IMR-90 (cell line): ENCODE results near the gene PAPSS1. TPM values are rescaled to one million over a fixed set of nuclear protein-coding genes. Genes with fewer than 3 reads are reported as not detected.

Experiments used
- ATAC-seq: fragments of 200-7000 bp; cut with Tn5 transposase; 2 replicates; pipeline ENCODE4 v1.9.1; 2020; ENCODE audit warnings: low read depth, mild to moderate bottlenecking, moderate library complexity
- BruUV-seq: library from RNA; stranded (reverse); fragments of 400-500 nt; replicated peaks from 2 replicates; lab custom pipeline; 2021; lab: Mats Ljungman, UMichigan
- CTCF ChIA-PET: fragments of 300-600 bp; formaldehyde crosslinking; extraction: SDS; loops from one replicate; lab custom pipeline; 2021; ENCODE audit warnings: antibody characterized with exemption; lab: Yijun Ruan, JAX
- POLR2A ChIA-PET: fragments of 300-600 bp; sonication (Branson Sonifier 250); formaldehyde crosslinking; loops from one replicate; lab custom pipeline; 2022; ENCODE audit warnings: antibody characterized with exemption; ENCODE audit not compliant: unreplicated experiment; lab: Charles Lee
- DNase-seq: peaks from one replicate; pipeline ENCODE4 v3.0.0; 2013
- H2AFZ ChIP-seq: replicated peaks from 2 replicates; pipeline ENCODE3; 2013; ENCODE audit warnings: low read length, mild to moderate bottlenecking; ENCODE audit not compliant: poor library complexity
- H2AK5ac ChIP-seq: 2 replicates; pipeline ENCODE4 v1.6.1; 2013; ENCODE audit warnings: low read depth, low read length, inconsistent platforms
- H2AK9ac ChIP-seq: replicated peaks from 2 replicates; pipeline ENCODE3; 2013; ENCODE audit warnings: mild to moderate bottlenecking, low read depth, low read length, moderate library complexity; ENCODE audit not compliant: poor library complexity
- H2BK120ac ChIP-seq: 2 replicates; pipeline ENCODE4 v1.6.1; 2013; ENCODE audit warnings: low read depth, low read length, inconsistent platforms
- H2BK15ac ChIP-seq: 3 replicates; pipeline ENCODE4 v1.6.1; 2013; ENCODE audit warnings: low read depth, low read length, inconsistent platforms
- H2BK20ac ChIP-seq: 2 replicates; pipeline ENCODE4 v1.6.1; 2013; ENCODE audit warnings: low read depth, mild to moderate bottlenecking, inconsistent platforms, low read length, moderate library complexity
- H2BK5ac ChIP-seq: 2 replicates; pipeline ENCODE4 v1.6.1; 2013; ENCODE audit warnings: mild to moderate bottlenecking, low read depth, low read length, inconsistent platforms; ENCODE audit not compliant: poor library complexity, severe bottlenecking
- H3K14ac ChIP-seq: replicated peaks from 2 replicates; pipeline ENCODE4 v1.6.1; 2013; ENCODE audit warnings: low read depth, low read length, inconsistent platforms
- H3K18ac ChIP-seq: 2 replicates; pipeline ENCODE4 v1.6.1; 2013; ENCODE audit warnings: low read depth, low read length, control low read depth
- H3K23ac ChIP-seq: 2 replicates; pipeline ENCODE4 v1.6.1; 2013; ENCODE audit warnings: low read depth, low read length, inconsistent platforms
- H3K27ac ChIP-seq: 2 replicates; pipeline ENCODE4 v1.5.1; 2013; ENCODE audit warnings: mild to moderate bottlenecking, control low read depth, low read length; ENCODE audit not compliant: insufficient read depth
- H3K27me3 ChIP-seq: 2 replicates; pipeline ENCODE4 v1.6.1; 2013; ENCODE audit warnings: low read length; ENCODE audit not compliant: control insufficient read depth, insufficient read depth
- H3K36me3 ChIP-seq: 2 replicates; pipeline ENCODE4 v1.6.1; 2013; ENCODE audit warnings: low read length, mixed read lengths; ENCODE audit not compliant: control insufficient read depth, insufficient read depth
- H3K4ac ChIP-seq: 2 replicates; pipeline ENCODE4 v1.6.1; 2013; ENCODE audit warnings: low read depth, low read length, inconsistent platforms
- H3K4me1 ChIP-seq: 2 replicates; pipeline ENCODE4 v1.6.1; 2013; ENCODE audit warnings: low read length, mixed read lengths; ENCODE audit not compliant: control insufficient read depth, insufficient read depth
- H3K4me2 ChIP-seq: 2 replicates; pipeline ENCODE4 v1.6.1; 2013; ENCODE audit warnings: low read depth, mild to moderate bottlenecking, control low read depth, low read length, moderate library complexity
- H3K4me3 ChIP-seq: 2 replicates; pipeline ENCODE4 v1.5.1; 2013; ENCODE audit warnings: low read depth, mild to moderate bottlenecking, control low read depth, low read length, moderate library complexity; ENCODE audit not compliant: insufficient read depth
- H3K56ac ChIP-seq: 2 replicates; pipeline ENCODE4 v1.6.1; 2013; ENCODE audit warnings: low read length, inconsistent platforms; ENCODE audit not compliant: insufficient read depth; ENCODE audit errors: extremely low read depth
- H3K79me1 ChIP-seq, 2 experiments: 2 replicates each; pipeline ENCODE4 v1.6.1; 2013; ENCODE audit warnings: low read length in 2 of 2, inconsistent platforms in 1 of 2, low read depth in 1 of 2
- H3K9ac ChIP-seq: 2 replicates; pipeline ENCODE4 v1.6.1; 2013; ENCODE audit warnings: low read depth, low read length, control low read depth
- H3K9me1 ChIP-seq: 2 replicates; pipeline ENCODE4 v1.6.1; 2013; ENCODE audit warnings: low read length, inconsistent platforms; ENCODE audit not compliant: insufficient read depth
- H3K9me3 ChIP-seq: 2 replicates; pipeline ENCODE4 v1.6.1; 2013; ENCODE audit warnings: low read length; ENCODE audit not compliant: control insufficient read depth, insufficient read depth
- H4K20me1 ChIP-seq: 2 replicates; pipeline ENCODE4 v1.6.1; 2013; ENCODE audit warnings: low read length, inconsistent platforms; ENCODE audit not compliant: insufficient read depth
- H4K5ac ChIP-seq: 2 replicates; pipeline ENCODE4 v1.6.1; 2013; ENCODE audit warnings: mild to moderate bottlenecking, low read depth, low read length, control low read depth
- H4K8ac ChIP-seq, 2 experiments: 2 replicates each; pipeline ENCODE4 v1.6.1; 2013; ENCODE audit warnings: low read depth in 2 of 2, low read length in 2 of 2, control low read depth in 1 of 2, inconsistent platforms in 1 of 2
- H4K91ac ChIP-seq: 2 replicates; pipeline ENCODE4 v1.6.1; 2013; ENCODE audit warnings: low read depth, low read length, inconsistent platforms; ENCODE audit not compliant: insufficient read depth
- BHLHE40 ChIP-seq: fragments of 150-350 bp; IDR thresholded peaks from 2 replicates; pipeline ENCODE4 v1.6.1; 2016; ENCODE audit warnings: mild to moderate bottlenecking, low read depth, low read length
- CEBPB ChIP-seq: IDR thresholded peaks from 2 replicates; pipeline ENCODE4 v1.6.1; 2012; ENCODE audit warnings: low read depth, low read length, improper control_type of control experiment
- CHD1 ChIP-seq: IDR thresholded peaks from 2 replicates; pipeline ENCODE4 v1.6.1; 2012; ENCODE audit warnings: low read depth, low read length, improper control_type of control experiment
- CTCF ChIP-seq: conservative IDR thresholded peaks from 2 replicates; pipeline ENCODE4 v1.5.1; 2012; ENCODE audit warnings: mild to moderate bottlenecking, low read depth, low read length, improper control_type of control experiment
- ELK1 ChIP-seq: fragments of 150-350 bp; IDR thresholded peaks from 2 replicates; pipeline ENCODE4 v1.6.1; 2016; ENCODE audit warnings: low read depth, mild to moderate bottlenecking, low read length, moderate library complexity, borderline replicate concordance
- FOS ChIP-seq: fragments of 150-350 bp; IDR thresholded peaks from 2 replicates; pipeline ENCODE4 v1.6.1; 2016; ENCODE audit warnings: low read depth, low read length
- MAFK ChIP-seq: IDR thresholded peaks from 2 replicates; pipeline ENCODE4 v1.6.1; 2012; ENCODE audit warnings: low read depth, low read length, improper control_type of control experiment
- MAZ ChIP-seq: IDR thresholded peaks from 2 replicates; pipeline ENCODE4 v1.6.1; 2012; ENCODE audit warnings: low read depth, mild to moderate bottlenecking, low read length, improper control_type of control experiment, moderate library complexity, borderline replicate concordance
- MXI1 ChIP-seq: IDR thresholded peaks from 2 replicates; pipeline ENCODE4 v1.6.1; 2012; ENCODE audit warnings: low read depth, mild to moderate bottlenecking, low read length, moderate library complexity, borderline replicate concordance
- NFE2L2 ChIP-seq: fragments of 150-350 bp; IDR thresholded peaks from 2 replicates; pipeline ENCODE4 v1.6.1; 2016; ENCODE audit warnings: low read depth, mild to moderate bottlenecking, low read length
- POLR2A ChIP-seq: IDR thresholded peaks from 2 replicates; pipeline ENCODE4 v1.6.1; 2012; ENCODE audit warnings: mild to moderate bottlenecking, low read depth, low read length
- RAD21 ChIP-seq: IDR thresholded peaks from 2 replicates; pipeline ENCODE4 v1.6.1; 2012; ENCODE audit warnings: low read length, improper control_type of control experiment
- RCOR1 ChIP-seq: IDR thresholded peaks from 2 replicates; pipeline ENCODE4 v1.6.1; 2012; ENCODE audit warnings: mild to moderate bottlenecking, low read length, improper control_type of control experiment; ENCODE audit not compliant: insufficient replicate concordance
- RFX5 ChIP-seq: IDR thresholded peaks from 2 replicates; pipeline ENCODE4 v1.8.0; 2012; ENCODE audit warnings: low read depth, mild to moderate bottlenecking, low read length, moderate library complexity
- SMC3 ChIP-seq: fragments of 150-350 bp; IDR thresholded peaks from 2 replicates; pipeline ENCODE4 v1.6.1; 2016; ENCODE audit warnings: low read depth, mild to moderate bottlenecking, antibody characterized with exemption, low read length, moderate library complexity
- USF2 ChIP-seq: fragments of 150-350 bp; IDR thresholded peaks from 2 replicates; pipeline ENCODE4 v1.6.1; 2017; ENCODE audit warnings: mild to moderate bottlenecking, antibody characterized with exemption, low read length, low read depth
- WGBS, 2 experiments: methylation state at CpG; one replicate each; pipeline versions ENCODE4 v1.1.5 to v1.1.7; 2013; ENCODE audit warnings: missing lambda C conversion rate in 2 of 2; ENCODE audit not compliant: insufficient read length in 1 of 2; ENCODE audit errors: extremely low coverage in 2 of 2; 5-methylcytosine and 5-hydroxymethylcytosine counted together
- dilution Hi-C: fragments of 300-500 bp; cut with HindIII; formaldehyde crosslinking; loops from one replicate; pipeline ENCODE4 v1.14.3; 2018; ENCODE audit warnings: low sequenced_read_pairs; ENCODE audit not compliant: unreplicated experiment
- in situ Hi-C: fragments of 300-500 bp; cut with MboI; formaldehyde crosslinking; loops from 3 replicates; pipeline ENCODE4 v1.14.3; 2019; ENCODE audit warnings: low sequenced_read_pairs, inconsistent platforms, mixed read lengths
- intact Hi-C: fragments of 100-400 bp; cut with micrococcal nuclease; formaldehyde crosslinking; loops from 2 replicates; pipeline ENCODE4 v1.10.0; 2022
- polyA plus RNA-seq, 3 experiments: library from polyadenylated mRNA; depleted of rRNA; stranded (reverse); fragments of >200 nt; gene quantifications; 2 replicates each; pipeline ENCODE4 v1.2.3, GENCODE V29; 2012; ENCODE audit warnings: low replicate concordance in 1 of 3
- total RNA-seq: library from RNA; depleted of rRNA; stranded (reverse); fragments of >200 nt; gene quantifications from 2 replicates; pipeline ENCODE4 v1.2.3, GENCODE V29; 2012

PAPSS1 gene
- total and polyA plus RNA-seq, 2 of the 4 experiments (the other 2 are of a cell fraction): 71.8 to 82.8 TPM

- no peak overlapping the region for H2AK5ac ChIP-seq
- ATAC-seq: no peak
- H2AFZ ChIP-seq: no peak overlapping the region
- H3K4ac ChIP-seq: no peak overlapping the region
- H3K27me3 ChIP-seq: peaks cover 4% of the 10 kb centered on the region; the same call in 1 of the 2 replicates
- no peak overlapping the region for H3K14ac ChIP-seq
- no peak overlapping the region for H3K4me2 ChIP-seq
- H4K5ac ChIP-seq: no peak overlapping the region
- in situ Hi-C loops (no loop called here), intact Hi-C loops (loop anchor here (5.0 to 10.0 kb wide), 4 partner anchors 353 to 840 kb away; no protein-coding TSS in a partner anchor), dilution Hi-C loops (no loop called here)
- no peaks in the 10 kb centered on the region for H3K9me3 ChIP-seq
- H3K56ac ChIP-seq: no peak overlapping the region
- H4K91ac ChIP-seq: no peak overlapping the region
- H3K4me3 ChIP-seq: no peak overlapping the region
- H3K9ac ChIP-seq: no peak overlapping the region
- ChIA-PET POLR2A (interaction anchor here (0.6 kb wide), 1 partner anchor 693 kb away, joined by 5 read pairs; no protein-coding TSS in a partner anchor), CTCF (interaction anchor here (0.5 to 1.7 kb wide), 5 partner anchors 17 to 1082 kb away, joined by 3 to 6 read pairs (median 3); partner anchors contain the start of genes PAPSS1 and SGMS2)
- H2BK120ac ChIP-seq: no peak overlapping the region
- no peak overlapping the region for H2BK15ac ChIP-seq
- no peaks in the 10 kb centered on the region for H3K36me3 ChIP-seq
- peaks cover 8% of the 10 kb centered on the region for H3K4me1 ChIP-seq
- no peak overlapping the region for H3K27ac ChIP-seq
- no peak for DNase-seq
- H4K8ac ChIP-seq: no peak overlapping the region
- H4K20me1 ChIP-seq: no peaks in the 10 kb centered on the region
- H3K18ac ChIP-seq: no peak overlapping the region
- H2BK20ac ChIP-seq: no peak overlapping the region
- no TSS peak for BruUV-seq
- WGBS, 2 experiments: 100% methylated on average over 1 of the region's 4 CpGs; no CpG with 5 or more reads in 1 of the 2 experiments
- no peak overlapping the region for H2AK9ac ChIP-seq
- no peak overlapping the region for H2BK5ac ChIP-seq
- TF ChIP-seq MAZ: no peak
- no peak for TF ChIP-seq FOS
- no peak for TF ChIP-seq NFE2L2
- no peak for TF ChIP-seq RFX5
- TF ChIP-seq MXI1: no peak
- TF ChIP-seq POLR2A: no peak
- no peak for TF ChIP-seq CTCF
- TF ChIP-seq USF2: no peak
- TF ChIP-seq SMC3: no peak
- TF ChIP-seq MAFK: no peak
- no peak for TF ChIP-seq ELK1
- TF ChIP-seq RAD21: no peak
- no peak for TF ChIP-seq CHD1
- no peak for TF ChIP-seq CEBPB
- no peak for TF ChIP-seq BHLHE40
- TF ChIP-seq RCOR1: no peak
- H3K9me1 ChIP-seq: no peaks in the 10 kb centered on the region
- no peaks in the 10 kb centered on the region for H3K79me1 ChIP-seq
- no peak overlapping the region for H3K23ac ChIP-seq
These were observed 17.4 kb upstream of the PAPSS1 start for GRCh38 chr4:107737450-107737849.
